ENCODE data around the gene KCNA5. TPM values are rescaled to one million over a fixed set of nuclear protein-coding genes. Genes with fewer than 3 reads are reported as not detected.

The KCNA5 gene
- total and polyA plus RNA-seq, 2 of the 4 experiments (the other 2 are of a cell fraction): not detected

GRCh38 chr12:5078423-5078822 lies 34.7 kb downstream of the KCNA5 start:
- H3K27me3 ChIP-seq (ENCODE audit: control insufficient read depth, insufficient read depth, low read length): peaks cover 3% of the 10 kb centered on the region; the same call in 1 of the 2 replicates
- H3K4me2 ChIP-seq (ENCODE audit: low read depth, low read length): no peak overlapping the region
- no peaks in the 10 kb centered on the region for H3K36me3 ChIP-seq (ENCODE audit: control insufficient read depth, insufficient read depth, low read length)
- no peaks in the 10 kb centered on the region for H3K9me1 ChIP-seq (ENCODE audit: insufficient read depth, low read length)
- no peak overlapping the region for H4K91ac ChIP-seq (ENCODE audit: insufficient read depth, low read depth, low read length)
- CTCF ChIA-PET: interaction anchor here (1.2 kb wide), 1 partner anchor 223 kb away, joined by 4 read pairs; no protein-coding TSS in a partner anchor
- H4K8ac ChIP-seq (ENCODE audit: low read depth in 2 of 2, low read length in 2 of 2): no peak overlapping the region
- no peak overlapping the region for H3K4me3 ChIP-seq (ENCODE audit: insufficient read depth, low read depth, low read length)
- no peak overlapping the region for H3K56ac ChIP-seq (ENCODE audit: extremely low read depth, insufficient read depth, low read length)
- no peak for DNase-seq
- H2BK5ac ChIP-seq (ENCODE audit: low read depth, low read length, poor library complexity, severe bottlenecking): no peak overlapping the region
- no peak overlapping the region for H4K5ac ChIP-seq (ENCODE audit: low read depth, low read length)
- no peaks in the 10 kb centered on the region for H4K20me1 ChIP-seq (ENCODE audit: insufficient read depth, low read length)
- no peaks in the 10 kb centered on the region for H3K9me3 ChIP-seq (ENCODE audit: control insufficient read depth, insufficient read depth, low read length)
- H3K23ac ChIP-seq (ENCODE audit: low read depth, low read length): no peak overlapping the region
- H3K18ac ChIP-seq (ENCODE audit: low read depth, low read length): no peak overlapping the region
- H2AK9ac ChIP-seq (replicated peaks; ENCODE audit: low read depth, low read length, poor library complexity): no peak overlapping the region
- no peak overlapping the region for H2BK15ac ChIP-seq (ENCODE audit: low read depth, low read length)
- no peaks in the 10 kb centered on the region for H3K4me1 ChIP-seq (ENCODE audit: control insufficient read depth, insufficient read depth, low read length)
- no peak overlapping the region for H2BK120ac ChIP-seq (ENCODE audit: low read depth, low read length)
- no peak overlapping the region for H3K9ac ChIP-seq (ENCODE audit: low read depth, low read length)
- H2BK20ac ChIP-seq (ENCODE audit: low read depth, low read length): no peak overlapping the region
- in situ Hi-C loops (cut with MboI; ENCODE audit: low sequenced_read_pairs) (loop anchor here (5.0 kb wide), 1 partner anchor 216 kb away; no protein-coding TSS in a partner anchor), intact Hi-C loops (cut with micrococcal nuclease) (no loop called here), dilution Hi-C loops (cut with HindIII; ENCODE audit: low sequenced_read_pairs, unreplicated experiment) (no loop called here)
- no CpG with 5 or more reads among the region's 4 CpGs for WGBS, 2 experiments (ENCODE audit: extremely low coverage in 2 of 2, insufficient read length in 1 of 2)
- no peak overlapping the region for H2AFZ ChIP-seq (replicated peaks; ENCODE audit: low read length, poor library complexity)
- POLR2A ChIA-PET (ENCODE audit: unreplicated experiment): interaction anchor here (0.6 kb wide), 1 partner anchor 526 kb away, joined by 10 read pairs; no protein-coding TSS in a partner anchor
- H3K14ac ChIP-seq (replicated peaks; ENCODE audit: low read depth, low read length): no peak overlapping the region
- H3K4ac ChIP-seq (ENCODE audit: low read depth, low read length): no peak overlapping the region
- H2AK5ac ChIP-seq (ENCODE audit: low read depth, low read length): no peak overlapping the region
- TF ChIP-seq CTCF (conservative IDR thresholded peaks at IDR 0.05; ENCODE audit: low read depth, low read length) (no peak), FOS (IDR thresholded peaks at IDR 0.05; ENCODE audit: low read depth, low read length) (no peak), MXI1 (IDR thresholded peaks at IDR 0.05; ENCODE audit: borderline replicate concordance, low read depth, low read length) (no peak), ELK1 (IDR thresholded peaks at IDR 0.05; ENCODE audit: borderline replicate concordance, low read depth, low read length) (no peak), RAD21 (IDR thresholded peaks at IDR 0.05; ENCODE audit: low read length) (no peak), RCOR1 (IDR thresholded peaks at IDR 0.05; ENCODE audit: insufficient replicate concordance, low read length) (no peak), SMC3 (IDR thresholded peaks at IDR 0.05; ENCODE audit: low read depth, low read length) (no peak), NFE2L2 (IDR thresholded peaks at IDR 0.05; ENCODE audit: low read depth, low read length) (no peak), CHD1 (IDR thresholded peaks at IDR 0.05; ENCODE audit: low read depth, low read length) (no peak), MAFK (IDR thresholded peaks at IDR 0.05; ENCODE audit: low read depth, low read length) (no peak)
- no TSS peak for BruUV-seq (replicated peaks)
- H3K27ac ChIP-seq (ENCODE audit: insufficient read depth, low read length): no peak overlapping the region
- no peaks in the 10 kb centered on the region for H3K79me1 ChIP-seq (ENCODE audit: low read depth in 1 of 2, low read length in 2 of 2)
- ATAC-seq (ENCODE audit: low read depth): no peak
